PFSK-1 (cell line): ENCODE data around the gene SUN2.

ENCODE experiments used
- POLR2AphosphoS5 ChIP-seq: IDR thresholded peaks from 2 replicates; pipeline ENCODE4 v1.6.1; 2012; ENCODE audit warnings: low read depth, mild to moderate bottlenecking, control low read depth, low read length, moderate library complexity
- TAF1 ChIP-seq: IDR thresholded peaks from 2 replicates; pipeline ENCODE4 v1.6.1; 2012; ENCODE audit warnings: low read length, control low read depth, borderline replicate concordance; ENCODE audit not compliant: insufficient read depth
- TF ChIP-seq, protein P1 (sequence below), 2 experiments: IDR thresholded peaks; 2 replicates each; pipeline versions ENCODE4 v1.6.1 to v1.8.0; 2011 to 2012; ENCODE audit warnings: low read depth in 2 of 2, low read length in 2 of 2, control low read depth in 1 of 2, inconsistent platforms in 1 of 2, mild to moderate bottlenecking in 1 of 2, moderate library complexity in 1 of 2; ENCODE audit not compliant: insufficient read depth in 1 of 2

DNA sequence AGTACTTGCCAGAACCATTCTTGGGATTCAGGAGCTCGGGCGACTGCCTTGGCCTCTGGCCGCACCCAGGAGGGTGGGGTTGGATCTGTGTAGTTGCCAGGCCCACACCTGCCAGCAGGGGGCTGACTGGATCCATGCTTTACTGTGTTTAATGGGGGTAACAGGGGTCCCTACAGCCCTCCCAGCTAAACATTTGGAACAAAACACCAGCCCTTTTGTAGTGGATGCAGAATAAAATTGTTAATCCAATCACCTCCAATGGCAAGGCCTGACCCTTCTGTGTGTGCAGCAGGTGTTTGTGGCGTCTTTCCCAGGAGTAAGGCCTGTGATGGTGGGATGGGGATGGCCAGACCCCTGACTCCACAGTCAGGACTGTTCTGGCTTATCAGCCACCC is 22.5 kb downstream of the SUN2 start:
- TF ChIP-seq, protein P1, sequence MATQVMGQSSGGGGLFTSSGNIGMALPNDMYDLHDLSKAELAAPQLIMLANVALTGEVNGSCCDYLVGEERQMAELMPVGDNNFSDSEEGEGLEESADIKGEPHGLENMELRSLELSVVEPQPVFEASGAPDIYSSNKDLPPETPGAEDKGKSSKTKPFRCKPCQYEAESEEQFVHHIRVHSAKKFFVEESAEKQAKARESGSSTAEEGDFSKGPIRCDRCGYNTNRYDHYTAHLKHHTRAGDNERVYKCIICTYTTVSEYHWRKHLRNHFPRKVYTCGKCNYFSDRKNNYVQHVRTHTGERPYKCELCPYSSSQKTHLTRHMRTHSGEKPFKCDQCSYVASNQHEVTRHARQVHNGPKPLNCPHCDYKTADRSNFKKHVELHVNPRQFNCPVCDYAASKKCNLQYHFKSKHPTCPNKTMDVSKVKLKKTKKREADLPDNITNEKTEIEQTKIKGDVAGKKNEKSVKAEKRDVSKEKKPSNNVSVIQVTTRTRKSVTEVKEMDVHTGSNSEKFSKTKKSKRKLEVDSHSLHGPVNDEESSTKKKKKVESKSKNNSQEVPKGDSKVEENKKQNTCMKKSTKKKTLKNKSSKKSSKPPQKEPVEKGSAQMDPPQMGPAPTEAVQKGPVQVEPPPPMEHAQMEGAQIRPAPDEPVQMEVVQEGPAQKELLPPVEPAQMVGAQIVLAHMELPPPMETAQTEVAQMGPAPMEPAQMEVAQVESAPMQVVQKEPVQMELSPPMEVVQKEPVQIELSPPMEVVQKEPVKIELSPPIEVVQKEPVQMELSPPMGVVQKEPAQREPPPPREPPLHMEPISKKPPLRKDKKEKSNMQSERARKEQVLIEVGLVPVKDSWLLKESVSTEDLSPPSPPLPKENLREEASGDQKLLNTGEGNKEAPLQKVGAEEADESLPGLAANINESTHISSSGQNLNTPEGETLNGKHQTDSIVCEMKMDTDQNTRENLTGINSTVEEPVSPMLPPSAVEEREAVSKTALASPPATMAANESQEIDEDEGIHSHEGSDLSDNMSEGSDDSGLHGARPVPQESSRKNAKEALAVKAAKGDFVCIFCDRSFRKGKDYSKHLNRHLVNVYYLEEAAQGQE (IDR thresholded peaks at IDR 0.05; ENCODE audit: insufficient read depth in 1 of 2, low read depth in 2 of 2, low read length in 2 of 2) = no peak
- TF ChIP-seq POLR2AphosphoS5 = no peak; the same call in 1 of the 2 replicates
- no peak for TF ChIP-seq TAF1
